ENCODE results near the gene AXIN2. TPM values are rescaled to one million over a fixed set of nuclear protein-coding genes. Genes with fewer than 3 reads are reported as not detected.
"Not testable (repeated sequence)": the region's sequence is repeated elsewhere in the genome, so short reads cannot be mapped to it uniquely, and the experiment has no call there.

Gene AXIN2
- total and polyA plus RNA-seq, 5 experiments from 2014 or later, result 1.8 to 22.2 (median 6.7) TPM

DNA sequence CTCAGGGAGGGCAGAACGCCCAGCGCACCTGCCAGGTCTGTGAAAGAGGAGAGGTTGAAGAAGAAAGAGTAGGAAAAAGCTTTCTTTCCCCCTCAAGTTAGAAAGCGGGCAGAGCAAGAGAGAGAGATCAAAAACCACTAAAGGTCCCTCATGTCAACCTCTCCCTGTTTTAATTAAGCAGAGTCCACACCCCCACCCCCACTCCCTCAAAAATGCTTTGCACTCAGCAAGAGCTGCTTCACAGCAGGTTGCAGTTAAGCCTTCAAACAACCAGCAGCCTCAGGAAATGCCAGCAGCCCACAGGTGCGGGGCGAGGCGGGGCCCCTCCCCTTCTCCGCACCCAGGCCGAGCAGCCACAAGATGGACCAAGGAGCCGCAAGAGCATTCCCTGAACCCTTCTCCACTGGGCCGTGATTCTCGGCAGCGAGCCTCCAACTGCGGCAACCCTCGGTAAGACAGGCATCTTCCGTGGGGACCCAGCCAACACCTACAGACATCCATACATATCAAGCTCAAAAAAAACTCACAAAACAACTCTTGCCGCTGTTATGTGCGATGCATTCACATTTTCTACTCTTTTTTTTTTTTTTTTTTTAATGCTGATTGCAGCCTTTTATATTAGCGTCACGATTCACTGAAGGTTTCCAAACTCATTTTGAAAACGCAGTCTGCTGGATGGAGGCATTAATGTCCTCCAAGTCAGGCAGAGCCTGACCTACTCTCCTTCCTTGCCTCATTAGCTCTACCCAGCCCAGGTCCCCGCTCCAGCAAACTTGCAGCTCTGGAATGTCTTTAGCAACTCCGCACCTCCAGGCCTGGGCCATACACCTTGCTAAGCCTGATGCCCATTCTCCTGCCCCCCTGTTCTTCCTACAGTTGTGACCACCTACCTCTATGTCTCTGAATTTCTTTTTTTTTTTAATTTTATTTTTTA lies 66.1 kb downstream of the AXIN2 start:
- ATAC-seq (peak; percentile 56 to 81), DNase-seq (peak in 5 of 10 donors; percentile 3 to 36 (median 6))
- Mint-ChIP-seq H3K4me1 (peaks cover 8 to 17% (median 15%) of the 10 kb centered on the region in 4 donors), H3K27me3 (peaks cover 4 to 14% (median 9%) of the 10 kb centered on the region in 5 donors), H3K36me3 (no peaks in the 10 kb centered on the region), H3K9me3 (no peaks in the 10 kb centered on the region), H3K4me3 (peak overlapping the region; percentile 48 to 79 (median 70)), H3K27ac (peak overlapping the region in 4 of 10 donors; percentile 11 to 60 (median 42))
- POLR2A ChIA-PET, result interaction anchor here (0.6 kb wide), 2 partner anchors 30 to 32 kb away, joined by 3 to 5 read pairs; no protein-coding TSS in a partner anchor

DNA sequence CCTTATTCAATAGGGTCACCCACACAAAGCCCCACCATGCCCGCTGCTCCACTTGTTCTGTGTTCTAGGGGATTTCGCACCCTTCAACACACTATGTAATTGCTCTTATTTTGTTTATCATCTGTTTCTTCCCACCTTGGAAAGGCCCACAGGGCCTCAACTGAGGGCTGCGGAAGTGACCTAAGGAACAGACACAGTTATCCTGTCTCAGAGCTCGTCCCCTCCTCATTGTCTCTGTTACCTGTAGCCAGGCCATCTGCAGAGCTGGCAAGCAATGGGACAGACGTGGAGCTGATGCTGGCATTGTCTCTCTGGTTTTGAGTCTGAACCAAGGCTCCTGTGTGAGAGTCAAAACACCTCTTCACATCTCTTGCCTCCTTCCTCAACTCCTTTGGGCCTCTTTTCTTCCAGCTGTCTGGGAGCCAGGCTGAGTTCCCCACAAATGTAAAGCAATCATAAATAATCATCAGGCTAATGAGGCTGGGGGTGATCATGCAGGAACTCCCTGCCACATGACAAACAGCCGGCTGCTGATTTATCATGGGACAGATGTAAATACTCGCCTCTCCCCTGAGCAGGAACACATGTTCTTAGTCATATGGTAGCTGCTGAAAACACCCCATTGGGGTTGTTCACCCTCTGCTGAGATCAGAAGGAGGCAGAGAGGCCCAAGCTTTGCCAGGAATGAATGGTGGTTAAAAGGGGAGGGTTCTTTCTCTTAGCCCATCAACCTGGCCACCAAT lies 71.9 kb downstream of the AXIN2 start:
- Mint-ChIP-seq H3K36me3 (no peaks in the 10 kb centered on the region), H3K27ac (peak overlapping the region in 2 of 10 donors; percentile 34 to 60), H3K27me3 (peaks cover 7 to 30% (median 19%) of the 10 kb centered on the region in 5 donors), H3K4me3 (no peak overlapping the region), H3K9me3 (no peaks in the 10 kb centered on the region), H3K4me1 (peaks cover 0 to 7% (median 2%) of the 10 kb centered on the region in 4 donors)
- no peak for ATAC-seq
- no peak for DNase-seq
- POLR2A ChIA-PET, result no interaction called here

DNA sequence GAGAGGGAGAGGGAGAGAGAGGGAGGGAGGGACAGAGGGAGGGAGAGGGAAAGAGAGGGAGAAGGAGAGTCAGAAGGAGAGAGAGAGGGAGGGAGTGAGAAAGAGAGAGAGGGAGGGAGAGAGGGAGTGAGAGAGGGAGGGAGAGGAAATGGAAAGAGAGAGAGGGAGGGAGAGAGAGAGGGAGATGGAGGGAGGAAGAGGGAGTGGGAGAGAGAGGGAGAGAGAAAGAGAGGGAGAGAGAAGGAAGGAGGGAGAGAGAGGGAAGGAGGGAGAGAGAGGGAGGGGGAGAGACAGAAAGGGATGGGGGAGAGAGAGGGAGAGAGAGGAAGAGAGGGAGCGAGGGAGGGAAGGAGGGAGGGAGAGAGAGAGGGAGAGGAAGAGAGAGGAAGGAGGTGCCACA lies 72.8 kb downstream of the AXIN2 start:
- no peak for DNase-seq
- no peak overlapping the region for H3K4me3 Mint-ChIP-seq
- no peak overlapping the region for H3K27ac Mint-ChIP-seq

DNA sequence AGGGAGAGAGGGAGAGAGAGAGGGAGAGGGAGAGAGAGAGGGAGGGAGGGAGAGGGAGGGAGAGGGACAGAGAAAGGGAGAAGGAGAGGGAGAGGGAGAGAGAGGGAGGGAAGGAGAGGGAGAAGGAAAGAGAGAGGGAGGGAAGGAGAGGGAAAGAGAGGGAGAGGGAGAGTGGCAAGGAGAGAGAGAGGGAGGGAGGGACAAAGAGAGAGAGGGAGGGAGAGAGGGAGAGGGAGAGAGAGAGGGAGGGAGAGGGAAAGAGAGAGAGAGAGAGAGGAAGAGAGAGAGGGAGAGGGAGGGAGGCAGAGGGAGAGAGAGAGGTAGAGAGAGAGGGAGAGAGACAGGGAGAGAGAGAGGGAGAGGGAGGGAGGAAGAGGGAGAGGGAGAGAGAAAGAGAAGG lies 73.5 kb downstream of the AXIN2 start:
- DNase-seq (no peak), ATAC-seq (no peak)
- H3K9me3 Mint-ChIP-seq, result no peaks in the 10 kb centered on the region
- no peak overlapping the region for H3K27ac Mint-ChIP-seq
- no peak overlapping the region for H3K4me3 Mint-ChIP-seq
- peaks cover 7 to 30% (median 19%) of the 10 kb centered on the region in 5 donors for H3K27me3 Mint-ChIP-seq
- peaks cover 0 to 2% (median 0%) of the 10 kb centered on the region in 4 donors for H3K4me1 Mint-ChIP-seq
- POLR2A ChIA-PET, result no interaction called here
- no peaks in the 10 kb centered on the region for H3K36me3 Mint-ChIP-seq

More for the DNA sequence above, 72.8 kb downstream of the AXIN2 start:
- POLR2A ChIA-PET, result no interaction called here
- peaks cover 0 to 2% (median 0%) of the 10 kb centered on the region in 4 donors for H3K4me1 Mint-ChIP-seq
- no peaks in the 10 kb centered on the region for H3K36me3 Mint-ChIP-seq
- H3K27me3 Mint-ChIP-seq, result peaks cover 7 to 30% (median 19%) of the 10 kb centered on the region in 5 donors
- no peaks in the 10 kb centered on the region for H3K9me3 Mint-ChIP-seq
- ATAC-seq, result no peak

DNA sequence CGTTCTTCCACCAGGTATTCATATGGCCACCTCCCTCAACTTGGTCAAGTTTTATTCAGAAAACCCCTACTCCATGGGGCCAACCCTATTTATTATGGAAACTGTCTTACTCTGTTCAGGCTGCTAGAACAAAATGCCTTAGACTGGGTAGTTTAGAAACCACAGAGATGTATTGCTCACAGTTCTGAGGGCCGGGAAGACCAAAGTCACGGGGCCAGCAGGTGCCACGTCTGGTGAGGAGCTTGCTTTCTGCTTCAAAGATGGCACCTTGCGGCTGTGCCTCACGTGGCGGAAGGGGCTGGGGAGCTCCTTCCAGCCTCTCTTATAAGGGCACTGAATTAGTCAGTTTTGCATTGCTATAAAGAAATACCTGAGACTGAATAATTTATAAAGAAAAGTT lies 74.3 kb downstream of the AXIN2 start:
- POLR2A ChIA-PET, result no interaction called here
- Mint-ChIP-seq H3K27me3 (peaks cover 7 to 30% (median 19%) of the 10 kb centered on the region in 5 donors), H3K36me3 (no peaks in the 10 kb centered on the region), H3K27ac (no peak overlapping the region), H3K4me1 (peaks cover 0 to 4% (median 0%) of the 10 kb centered on the region in 4 donors), H3K9me3 (no peaks in the 10 kb centered on the region), H3K4me3 (no peak overlapping the region)
- no peak for ATAC-seq
- DNase-seq, result peak in 2 of 10 donors; percentile 4

DNA sequence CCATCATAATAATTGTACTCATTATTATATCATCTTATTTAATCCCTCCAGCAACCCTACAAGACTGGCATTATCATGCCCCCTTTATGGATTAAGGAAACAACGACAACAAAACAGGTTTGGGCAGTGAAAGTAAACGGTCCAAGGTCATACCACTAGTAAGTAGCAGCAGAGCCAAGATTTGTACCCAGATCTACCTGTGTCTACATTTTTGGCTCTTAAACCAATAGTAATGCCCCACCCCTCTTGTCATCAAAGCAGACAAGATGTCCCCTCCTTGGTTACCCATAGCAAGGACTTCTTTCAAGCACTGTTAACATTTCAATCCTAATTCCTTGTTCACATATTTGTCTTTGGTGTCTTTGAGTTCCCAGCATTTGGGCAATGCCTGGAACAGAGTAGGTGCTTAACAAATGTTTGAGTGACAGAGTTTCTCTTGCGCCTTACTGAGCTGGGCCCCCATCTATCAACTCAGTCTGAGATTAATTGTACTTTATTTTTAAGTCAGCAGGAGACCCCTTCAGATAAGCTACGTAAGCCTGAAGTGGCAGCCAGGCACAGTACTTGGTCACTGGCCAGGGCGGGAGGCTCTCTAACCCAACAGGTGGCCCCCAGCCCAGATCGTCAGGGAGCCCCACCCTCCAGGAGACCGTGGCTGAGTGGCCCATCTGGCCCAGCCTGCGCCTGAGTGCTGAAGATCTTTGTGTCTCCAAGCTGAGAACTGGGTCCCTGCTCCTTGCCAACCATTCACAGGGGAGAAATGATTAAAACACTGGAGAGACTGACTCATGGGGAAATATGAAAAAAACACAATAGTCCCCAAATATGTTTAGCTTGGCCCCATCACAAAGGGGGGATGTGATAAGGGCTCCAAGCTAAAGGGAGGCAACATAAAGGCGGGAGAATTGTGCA lies 75.8 kb downstream of the AXIN2 start:
- ATAC-seq, result no peak
- no peak overlapping the region for H3K4me3 Mint-ChIP-seq
- H3K9me3 Mint-ChIP-seq, result no peaks in the 10 kb centered on the region
- H3K27ac Mint-ChIP-seq, result peak overlapping the region in 2 of 10 donors; percentile 19 to 60
- no peaks in the 10 kb centered on the region for H3K36me3 Mint-ChIP-seq
- H3K4me1 Mint-ChIP-seq, result peaks cover 0 to 6% (median 0%) of the 10 kb centered on the region in 4 donors
- peaks cover 2 to 16% (median 11%) of the 10 kb centered on the region in 5 donors for H3K27me3 Mint-ChIP-seq
- no peak for DNase-seq
- POLR2A ChIA-PET, result no interaction called here

DNA sequence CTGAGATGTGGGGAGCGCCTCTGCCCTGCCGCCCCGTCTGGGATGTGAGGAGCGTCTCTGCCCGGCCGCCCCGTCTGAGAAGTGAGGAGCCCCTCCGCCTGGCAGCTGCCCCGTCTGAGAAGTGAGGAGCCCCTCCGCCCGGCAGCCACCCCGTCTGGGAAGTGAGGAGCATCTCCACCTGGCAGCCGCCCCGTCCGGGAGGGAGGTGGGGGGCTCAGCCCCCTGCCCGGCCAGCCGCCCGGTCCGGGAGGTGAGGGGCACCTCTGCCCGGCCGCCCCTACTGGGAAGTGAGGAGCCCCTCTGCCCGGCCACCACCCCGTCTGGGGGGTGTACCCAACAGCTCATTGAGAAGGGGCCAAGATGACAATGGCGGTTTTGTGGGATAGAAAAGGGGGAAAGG lies 77.0 kb downstream of the AXIN2 start:
- ATAC-seq, result not testable (repeated sequence)

DNA sequence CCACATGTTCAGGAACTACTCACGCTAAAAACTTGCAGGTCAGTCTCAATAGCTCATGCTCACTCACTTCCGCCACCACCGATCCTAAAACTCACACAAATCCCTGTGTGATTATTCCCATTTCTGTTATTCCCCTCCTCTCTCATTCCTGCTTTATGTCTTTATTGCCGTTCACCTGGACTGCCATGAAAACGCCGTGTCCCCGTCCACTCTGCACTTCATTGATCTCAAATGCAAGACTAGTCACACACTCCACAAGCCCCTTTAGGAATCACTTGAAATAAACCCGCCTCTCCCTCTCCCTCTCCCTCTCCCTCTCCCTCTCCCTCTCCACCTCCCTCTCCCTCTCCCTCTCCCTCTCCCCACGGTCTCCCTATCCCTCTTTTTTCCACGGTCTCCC lies 78.0 kb downstream of the AXIN2 start:
- no peaks in the 10 kb centered on the region for H3K9me3 Mint-ChIP-seq
- POLR2A ChIA-PET, result no interaction called here
- H3K4me1 Mint-ChIP-seq, result peaks cover 0 to 6% (median 0%) of the 10 kb centered on the region in 4 donors
- DNase-seq, result no peak
- no peak overlapping the region for H3K4me3 Mint-ChIP-seq
- ATAC-seq, result no peak
- H3K27ac Mint-ChIP-seq, result peak overlapping the region in 1 of 10 donors; percentile 27
- H3K36me3 Mint-ChIP-seq, result no peaks in the 10 kb centered on the region
- H3K27me3 Mint-ChIP-seq, result peaks cover 2 to 16% (median 10%) of the 10 kb centered on the region in 5 donors

More for the DNA sequence above, 77.0 kb downstream of the AXIN2 start:
- POLR2A ChIA-PET, H3K4me3 Mint-ChIP-seq, DNase-seq, H3K36me3 Mint-ChIP-seq, H3K27ac Mint-ChIP-seq, H3K9me3 Mint-ChIP-seq, H3K4me1 Mint-ChIP-seq: not testable (repeated sequence)
- H3K27me3 Mint-ChIP-seq, result peaks cover 2 to 16% (median 10%) of the 10 kb centered on the region in 5 donors

DNA sequence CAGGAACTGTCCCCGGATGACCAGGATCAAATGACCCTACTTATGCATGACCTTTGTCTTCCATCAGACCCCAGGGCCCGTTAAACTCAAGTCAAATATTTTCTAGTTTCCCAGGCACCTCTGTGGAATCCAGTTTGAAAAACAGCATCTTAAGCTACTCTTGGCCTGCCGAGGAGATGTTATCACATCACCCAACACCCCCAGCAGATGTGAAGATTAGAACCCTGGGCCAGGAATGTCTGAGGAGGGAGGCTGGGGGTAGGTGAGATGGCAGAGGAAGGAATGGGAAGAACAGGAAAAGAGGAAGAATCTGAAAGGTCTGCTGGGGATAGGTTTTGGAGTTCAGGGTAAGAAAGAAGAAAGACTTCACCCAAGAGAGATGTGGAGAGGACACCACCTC lies 79.2 kb downstream of the AXIN2 start:
- DNase-seq (no peak), ATAC-seq (no peak)
- peaks cover 0 to 6% (median 0%) of the 10 kb centered on the region in 4 donors for H3K4me1 Mint-ChIP-seq
- H3K27me3 Mint-ChIP-seq, result peaks cover 2 to 16% (median 9%) of the 10 kb centered on the region in 5 donors
- no peaks in the 10 kb centered on the region for H3K9me3 Mint-ChIP-seq
- H3K36me3 Mint-ChIP-seq, result no peaks in the 10 kb centered on the region
- no peak overlapping the region for H3K4me3 Mint-ChIP-seq
- POLR2A ChIA-PET, result no interaction called here
- peak overlapping the region in 1 of 10 donors; percentile 47 for H3K27ac Mint-ChIP-seq

DNA sequence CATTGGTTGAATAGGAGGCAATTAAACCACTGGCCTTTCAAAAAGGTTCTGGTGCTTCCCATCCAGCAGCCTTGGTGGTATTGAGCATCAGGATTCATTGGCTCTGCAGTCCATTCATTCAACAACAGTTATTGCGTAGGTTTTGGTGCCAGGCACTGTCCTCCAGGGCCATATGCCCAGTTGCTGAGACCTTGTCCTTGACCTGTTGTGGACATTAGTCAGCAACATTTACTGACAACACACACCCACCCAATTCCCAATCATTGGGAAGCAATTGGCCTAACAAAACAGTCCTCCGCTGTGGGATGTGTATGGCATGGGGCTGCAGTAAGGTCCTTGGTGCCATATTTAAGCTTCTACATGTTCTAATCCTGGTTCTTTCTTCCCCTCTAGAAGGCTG lies 82.2 kb downstream of the AXIN2 start:
- DNase-seq (no peak), ATAC-seq (no peak)
- Mint-ChIP-seq H3K27ac (no peak overlapping the region), H3K4me1 (peaks cover 0 to 6% (median 0%) of the 10 kb centered on the region in 4 donors), H3K27me3 (peaks cover 0 to 3% (median 0%) of the 10 kb centered on the region in 5 donors), H3K36me3 (no peaks in the 10 kb centered on the region), H3K9me3 (no peaks in the 10 kb centered on the region), H3K4me3 (no peak overlapping the region)
- POLR2A ChIA-PET, result no interaction called here

Data from naive thymus-derived CD8-positive, alpha-beta T cell (primary cell).